AG08395 (cell line): ENCODE measurements around the gene NFATC1.

Experiments used
- DNase-seq: peaks from one replicate; pipeline ENCODE4 v3.0.0; 2012; ENCODE audit warnings: mixed read lengths, low spot score

The NFATC1 gene

DNA sequence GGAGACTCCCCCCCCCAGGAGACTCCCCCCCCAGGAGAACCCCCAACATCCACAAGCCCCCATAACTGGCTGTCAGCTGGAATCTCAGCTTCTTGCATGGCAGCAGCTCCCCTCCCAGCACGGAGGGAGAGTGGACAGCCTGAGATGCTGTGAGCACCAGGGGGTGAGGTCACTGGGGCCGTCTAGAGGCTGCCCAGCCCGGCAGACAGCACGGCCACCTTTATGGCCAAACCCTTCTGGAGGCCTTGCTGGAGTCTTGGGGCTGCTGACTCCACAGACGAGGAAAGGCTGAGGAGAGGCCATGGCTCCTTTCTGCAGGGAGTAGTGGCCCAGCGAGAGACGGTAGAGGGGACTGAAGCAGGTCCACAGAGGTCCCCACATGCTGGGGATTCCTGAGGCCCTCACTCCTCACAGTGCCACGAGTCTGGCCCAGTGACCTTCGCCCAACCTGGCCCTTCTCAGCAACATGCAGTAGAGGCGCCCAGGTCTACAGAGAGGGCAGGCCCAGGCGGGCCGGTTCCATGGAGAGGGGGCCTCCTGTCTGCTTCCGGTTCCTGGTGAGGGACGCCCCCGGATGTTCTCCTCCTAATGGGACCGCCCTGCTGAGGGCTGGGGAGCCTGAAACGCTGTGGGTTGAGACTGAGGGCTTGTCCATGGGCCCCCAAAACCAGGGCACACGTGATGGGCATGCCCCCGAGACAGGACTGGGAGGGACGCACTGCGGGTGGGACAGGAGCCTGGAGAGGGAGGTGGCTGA lies 161.3 kb downstream of the NFATC1 start:
- DNase-seq: no peak

DNA sequence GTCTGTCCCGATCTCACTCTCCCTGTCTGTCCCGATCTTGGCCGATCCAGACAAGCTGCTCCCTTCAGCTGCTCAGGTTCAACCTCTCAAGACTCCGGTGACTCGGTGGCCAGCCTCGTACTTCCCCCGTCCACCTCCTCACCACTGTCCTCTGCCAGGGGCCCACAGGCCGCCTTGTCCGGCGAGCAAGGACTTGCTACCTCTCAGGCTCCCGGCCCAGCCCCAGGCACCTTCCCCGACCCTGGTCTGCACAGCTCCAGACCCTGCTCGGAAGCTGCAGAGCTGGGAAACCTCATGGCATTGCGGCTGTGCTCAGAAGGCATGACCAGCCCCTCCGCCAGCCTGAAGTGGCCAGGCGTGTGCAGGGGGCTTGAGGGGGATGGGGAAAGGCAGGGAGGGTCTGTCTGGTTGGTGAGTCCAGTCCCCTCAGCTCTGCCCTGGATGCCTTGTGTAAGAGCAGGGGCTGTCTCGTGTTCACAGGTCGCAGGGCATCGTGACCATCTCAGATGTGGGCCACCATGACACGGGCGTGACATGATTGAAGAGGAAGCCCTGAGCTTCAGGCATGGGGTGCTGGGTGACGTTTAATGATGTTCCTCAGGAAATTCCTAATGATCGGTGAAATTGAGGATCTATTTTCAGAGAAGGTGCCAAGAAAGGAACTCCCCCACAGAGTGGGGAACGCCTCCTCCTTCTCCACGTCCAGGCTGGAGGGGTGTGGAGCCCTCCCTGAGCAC lies 162.6 kb downstream of the NFATC1 start:
- no peak for DNase-seq

DNA sequence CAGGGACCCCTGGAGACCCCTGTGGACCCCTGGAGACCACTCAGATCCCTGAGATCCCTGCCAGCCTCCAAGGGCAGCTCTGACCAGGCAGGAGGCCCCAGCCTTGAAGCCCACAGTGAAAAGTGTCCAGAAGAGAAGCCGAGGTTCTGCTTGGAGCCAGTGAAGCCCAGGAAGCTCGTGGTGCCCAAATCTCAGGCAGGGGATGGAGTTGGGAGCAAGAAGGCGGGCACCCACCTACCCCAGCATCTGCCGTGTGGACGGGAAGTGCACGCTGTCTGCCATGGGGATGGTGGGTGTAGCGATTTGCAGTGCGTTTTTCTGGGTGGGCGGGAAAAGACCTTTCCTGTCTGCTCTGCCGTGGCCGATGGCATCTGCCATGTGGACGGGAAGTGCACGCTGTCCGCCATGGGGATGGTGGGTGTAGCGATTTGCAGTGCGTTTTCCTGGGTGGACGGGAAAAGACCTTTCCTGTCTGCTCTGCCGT lies 163.2 kb downstream of the NFATC1 start:
- DNase-seq: no peak

DNA sequence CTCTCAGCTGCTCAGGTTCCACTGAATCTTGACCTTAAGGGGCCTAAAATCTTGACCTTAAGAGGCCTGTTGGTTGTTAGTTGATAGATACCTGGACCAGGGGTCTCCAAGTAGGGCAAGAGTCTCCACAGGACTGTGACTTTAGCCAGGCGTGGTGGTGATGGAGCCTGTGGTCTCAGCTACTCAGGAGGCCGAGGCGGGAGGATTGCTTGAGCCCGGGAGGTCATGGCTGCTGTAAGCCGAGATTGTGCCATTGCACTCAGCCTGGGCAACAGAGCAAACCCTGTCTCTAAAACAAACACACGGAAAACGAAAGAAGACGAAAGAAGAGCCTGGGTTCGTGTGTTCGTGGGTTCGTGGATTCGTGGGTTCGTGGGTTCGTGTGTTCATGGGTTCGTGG lies 163.7 kb downstream of the NFATC1 start:
- no peak for DNase-seq

DNA sequence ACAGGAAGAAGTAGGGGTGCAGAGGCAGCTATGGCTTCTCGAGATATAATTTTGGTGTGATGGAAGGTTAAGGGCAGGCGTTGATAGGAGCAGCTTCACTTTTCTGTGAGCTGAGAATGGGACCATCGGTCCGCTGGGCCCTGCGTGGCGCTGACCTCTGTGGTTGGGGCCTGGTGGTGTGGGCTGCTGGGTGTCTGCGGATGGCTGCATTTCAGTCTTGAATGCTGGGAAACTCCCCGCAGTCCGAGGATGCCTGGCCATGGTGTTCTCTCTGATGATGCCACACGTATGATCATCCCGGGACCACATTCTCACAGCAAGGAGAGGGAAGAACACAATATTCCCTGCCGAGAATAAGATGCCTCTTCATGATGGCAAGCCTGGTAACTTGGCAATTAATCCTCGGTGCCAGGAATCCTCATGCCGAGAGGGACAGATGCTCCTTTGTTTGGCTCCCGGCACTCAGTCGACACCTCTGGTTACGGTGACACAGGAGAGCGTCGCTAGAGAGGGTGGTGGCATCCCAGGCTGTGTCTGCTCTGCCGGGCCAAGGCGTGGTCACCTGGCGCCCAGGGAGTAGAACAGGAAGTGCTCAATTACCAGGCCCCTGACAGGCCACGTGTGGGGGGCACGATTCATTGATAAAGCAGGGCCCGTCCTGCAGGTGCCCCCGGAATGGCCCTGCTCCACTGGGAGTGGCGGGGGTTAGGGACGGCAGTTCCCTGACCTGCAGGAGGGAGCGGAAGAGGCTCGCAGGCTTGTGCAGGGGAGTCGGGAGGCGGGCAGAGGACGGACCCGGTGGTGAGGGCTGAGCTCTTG lies 164.5 kb downstream of the NFATC1 start:
- DNase-seq: no peak

DNA sequence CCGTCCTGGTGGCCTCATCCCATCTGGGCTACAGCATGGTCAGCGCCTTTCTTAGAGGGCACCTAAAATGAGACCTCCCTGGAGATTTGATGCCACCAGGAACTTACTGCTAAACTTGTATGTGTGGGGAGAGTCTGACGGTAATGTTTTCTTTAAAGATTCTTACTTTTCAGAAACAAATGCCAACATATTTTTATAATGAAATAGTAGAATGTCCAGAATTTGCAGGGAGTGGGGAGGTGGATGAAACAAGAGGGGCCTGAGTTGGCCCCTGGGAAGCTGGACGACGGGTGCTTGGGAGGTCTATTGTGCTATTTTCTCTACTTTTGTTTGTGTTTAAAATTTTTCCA lies 165.1 kb downstream of the NFATC1 start:
- no peak for DNase-seq

- no peak for DNase-seq
Measured at GRCh38 chr18:79563949-79564348, 168.2 kb downstream of the NFATC1 start.

DNA sequence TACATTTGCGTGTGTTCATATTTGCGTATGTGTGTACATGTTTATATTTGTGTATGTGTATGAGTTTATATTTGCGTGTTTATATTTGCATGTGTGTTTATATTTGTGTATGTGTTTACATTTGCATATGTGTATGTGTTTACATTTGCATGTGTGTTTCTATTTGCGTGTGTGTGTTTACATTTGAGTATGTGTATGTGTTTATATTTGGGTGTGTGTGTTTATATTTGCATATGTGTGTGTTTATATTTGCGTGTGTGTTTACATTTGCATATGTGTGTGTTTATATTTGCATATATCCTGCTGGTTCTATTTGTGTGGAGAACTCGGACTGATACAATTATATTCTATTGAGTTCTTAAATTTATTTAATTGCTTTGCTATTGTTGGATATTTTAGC lies 168.7 kb downstream of the NFATC1 start:
- DNase-seq: no peak

- DNase-seq: no peak
Measured at GRCh38 chr18:79566771-79567431, 171.2 kb downstream of the NFATC1 start.

DNA sequence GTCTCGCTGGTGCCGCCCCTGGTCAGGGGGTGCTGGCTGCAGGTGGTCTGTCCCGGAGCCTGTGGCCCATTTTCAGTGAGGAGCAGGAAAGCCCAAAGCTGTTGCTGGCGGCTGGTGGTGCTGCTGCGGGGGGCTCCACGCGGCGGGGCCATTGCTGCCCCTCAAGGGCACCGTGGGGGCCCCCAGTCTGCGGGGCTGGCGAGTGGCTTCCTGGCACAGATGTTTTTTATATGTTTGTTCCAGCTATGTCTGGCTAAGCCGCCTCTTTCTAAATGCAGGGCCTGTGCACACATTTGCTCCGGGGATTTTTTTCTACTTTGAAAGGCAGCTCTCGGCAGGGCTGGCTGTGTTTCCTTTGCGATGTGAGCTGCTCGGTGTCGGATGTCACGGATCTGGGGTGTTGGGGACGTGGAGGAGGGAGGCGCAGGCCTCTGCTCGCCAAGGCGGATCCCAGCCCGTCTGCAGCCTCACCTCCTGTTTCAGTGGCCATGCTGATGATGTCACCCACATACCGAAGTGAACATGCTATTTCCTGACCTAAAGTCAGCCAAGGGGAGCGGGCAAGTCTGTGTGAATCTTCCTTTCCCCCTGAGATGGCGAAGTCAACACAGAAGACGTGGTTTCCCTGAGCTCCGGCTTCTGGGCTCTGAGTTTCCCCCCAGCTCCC lies 171.9 kb downstream of the NFATC1 start:
- DNase-seq: peak; percentile 95

GRCh38 chr18:79568543-79569205 lies 172.9 kb downstream of the NFATC1 start:
- no peak for DNase-seq

GRCh38 chr18:79569720-79570119 lies 174.0 kb downstream of the NFATC1 start:
- no peak for DNase-seq

- no peak for DNase-seq
Measured at GRCh38 chr18:79570266-79571201, 174.8 kb downstream of the NFATC1 start.

- no peak for DNase-seq
Measured at GRCh38 chr18:79571211-79572092, 175.7 kb downstream of the NFATC1 start.

- no peak for DNase-seq
Measured at GRCh38 chr18:79572093-79572780, 176.5 kb downstream of the NFATC1 start.

DNA sequence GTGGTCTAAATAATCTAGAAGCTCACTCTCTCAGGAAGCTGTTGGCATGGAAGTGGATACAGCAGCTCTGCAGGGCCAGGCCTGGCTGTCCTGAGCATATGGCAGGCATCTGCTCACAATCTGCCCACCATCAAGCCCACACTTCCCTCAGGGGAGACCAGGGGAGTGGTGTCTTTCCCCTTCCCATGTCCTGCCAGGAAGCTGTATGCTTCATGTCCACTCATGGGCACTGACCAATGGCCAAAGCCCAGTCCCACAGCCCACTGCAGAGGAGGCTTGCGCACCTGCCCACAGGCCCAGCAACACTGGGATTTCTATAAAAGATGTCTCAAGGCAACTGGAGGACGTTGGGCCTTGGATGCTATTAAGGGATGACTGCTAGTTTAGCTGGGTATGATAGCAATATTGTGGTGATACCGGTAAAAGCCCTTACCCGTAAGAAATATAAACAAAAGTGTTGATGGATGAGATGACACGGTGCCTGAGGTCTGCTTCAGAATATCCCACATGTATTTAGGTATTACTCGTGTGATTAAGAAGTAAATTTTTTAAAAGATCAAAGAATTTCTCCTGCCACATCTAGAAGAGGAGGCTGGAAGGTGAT lies 177.2 kb downstream of the NFATC1 start:
- no peak for DNase-seq

GRCh38 chr18:79573921-79574491 lies 178.3 kb downstream of the NFATC1 start:
- DNase-seq: no peak
